Skin of body (tissue), 2 donors: Measurements from ENCODE around the gene SUMO3. TPM values are rescaled to one million over a fixed set of nuclear protein-coding genes. Genes with fewer than 3 reads are reported as not detected.

Source experiments
- DNase-seq: peaks from one replicate; lab custom pipeline; 2025; lab: John Stamatoyannopoulos, UW
- total RNA-seq: library from RNA; depleted of rRNA; stranded (reverse); fragments of >200 nt; gene quantifications from one replicate; pipeline ENCODE4 v1.2.3, GENCODE V29; 2014

Gene SUMO3
- total RNA-seq, 1 donor from 2014 or later: 33.1 TPM

DNA sequence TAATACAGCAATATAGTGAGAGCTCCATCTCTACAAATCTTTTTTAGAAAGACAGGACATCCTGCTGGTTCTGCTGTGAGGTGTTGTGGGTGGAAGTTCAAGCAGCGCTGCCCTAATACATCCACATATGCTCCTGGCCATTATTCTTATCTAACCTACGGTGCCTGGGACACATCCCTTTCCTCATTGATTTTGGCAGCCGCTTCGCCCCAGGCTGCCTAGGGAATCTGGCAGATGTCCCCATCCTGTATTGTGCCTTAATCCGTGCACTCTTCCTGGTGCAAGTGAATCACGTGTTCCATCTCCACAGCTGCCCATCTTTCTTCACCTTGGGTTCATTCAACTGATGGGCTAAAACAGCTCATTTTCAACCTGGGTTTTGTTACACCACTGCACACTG is 13.1 kb downstream of the SUMO3 start:
- no peak for DNase-seq

GRCh38 chr21:44803651-44804050 is 14.2 kb downstream of the SUMO3 start:
- no peak for DNase-seq

DNA sequence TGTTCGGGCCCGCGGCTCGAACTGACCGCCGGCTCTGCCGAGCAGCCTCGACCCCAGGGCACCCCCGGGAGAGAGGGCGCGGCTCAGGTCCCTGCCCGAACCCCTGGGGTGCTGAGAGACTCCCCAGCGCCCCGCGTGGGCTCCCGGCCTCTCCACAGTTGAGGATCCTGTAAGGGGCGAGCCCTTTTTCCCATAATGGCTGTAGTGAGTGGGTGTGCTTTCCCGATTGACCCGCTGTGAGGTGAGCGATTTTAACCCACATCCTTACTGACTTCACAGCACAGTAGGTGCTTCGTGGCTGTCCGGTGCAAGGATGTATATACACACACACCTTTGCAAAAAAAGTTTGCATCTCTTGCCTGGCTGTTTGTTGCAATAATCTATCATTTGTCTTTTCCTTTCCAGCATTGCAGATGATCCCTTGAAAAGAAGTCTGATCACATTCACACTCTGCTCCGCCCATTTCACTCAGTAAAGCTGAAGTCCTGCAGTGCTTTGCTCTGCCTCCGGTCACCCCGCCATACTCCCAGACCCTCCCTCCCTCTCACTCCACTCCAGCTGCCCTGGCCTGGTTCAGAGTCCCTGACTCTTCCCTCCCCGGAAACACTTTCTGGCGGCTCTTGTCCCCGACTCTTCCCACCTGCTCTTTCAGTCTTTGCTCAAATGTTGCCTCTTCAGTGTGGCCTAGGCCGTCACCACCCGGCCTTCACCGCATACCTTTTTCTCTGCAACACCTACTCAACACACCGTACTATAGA is 15.3 kb downstream of the SUMO3 start:
- no peak for DNase-seq

DNA sequence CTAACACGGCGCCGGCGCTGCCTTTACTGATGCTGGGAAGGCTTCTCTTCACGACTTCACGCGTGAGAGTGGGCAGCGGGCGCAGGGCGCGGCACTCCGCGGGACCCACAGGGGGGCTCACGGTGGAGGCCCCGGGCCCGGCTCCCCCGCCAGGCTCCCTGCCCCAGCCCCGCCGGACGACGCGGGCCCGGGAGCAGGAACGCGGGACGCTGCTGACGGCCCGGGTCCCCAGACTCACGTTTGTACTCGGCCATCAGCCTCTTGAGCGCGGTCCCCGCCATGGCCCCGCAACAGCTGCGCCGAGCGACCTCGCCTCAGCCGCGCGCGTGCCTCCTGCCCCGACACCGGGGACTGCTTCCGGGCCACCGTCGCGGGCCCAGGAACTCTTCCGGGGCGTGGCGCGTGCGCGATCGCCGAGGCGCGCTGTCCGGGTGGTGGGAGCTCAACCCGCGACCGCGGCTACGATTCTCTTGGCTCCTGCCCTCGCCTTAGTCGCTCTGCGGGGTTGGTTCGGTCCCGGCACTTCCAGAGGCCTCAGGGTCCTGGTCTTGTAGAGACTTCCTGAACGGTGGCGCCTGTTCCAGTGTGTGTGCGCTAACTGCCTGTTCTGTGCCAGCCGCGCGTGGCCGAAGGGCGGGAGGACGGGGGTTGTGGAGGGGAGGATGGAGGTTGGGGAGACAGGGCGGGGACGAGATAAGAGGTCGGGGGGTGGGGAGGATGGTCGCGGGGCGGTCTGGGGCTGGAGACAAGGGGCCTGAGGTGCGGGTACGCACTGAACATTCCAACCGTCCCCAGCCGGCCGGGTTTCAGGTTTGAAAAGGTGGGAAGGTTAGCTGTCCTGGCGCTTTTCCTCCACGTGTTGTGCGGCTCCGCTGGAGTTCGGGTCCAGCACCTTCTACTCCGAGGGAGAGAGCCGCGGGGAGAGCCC is 16.1 kb downstream of the SUMO3 start, which contains the start of gene UBE2G2:
Gene UBE2G2 (minus strand): TSS at position 353 of the 928 bp plus-strand sequence. CDS start 72 bp downstream, at position 281.
- peak; percentile 38 for DNase-seq

DNA sequence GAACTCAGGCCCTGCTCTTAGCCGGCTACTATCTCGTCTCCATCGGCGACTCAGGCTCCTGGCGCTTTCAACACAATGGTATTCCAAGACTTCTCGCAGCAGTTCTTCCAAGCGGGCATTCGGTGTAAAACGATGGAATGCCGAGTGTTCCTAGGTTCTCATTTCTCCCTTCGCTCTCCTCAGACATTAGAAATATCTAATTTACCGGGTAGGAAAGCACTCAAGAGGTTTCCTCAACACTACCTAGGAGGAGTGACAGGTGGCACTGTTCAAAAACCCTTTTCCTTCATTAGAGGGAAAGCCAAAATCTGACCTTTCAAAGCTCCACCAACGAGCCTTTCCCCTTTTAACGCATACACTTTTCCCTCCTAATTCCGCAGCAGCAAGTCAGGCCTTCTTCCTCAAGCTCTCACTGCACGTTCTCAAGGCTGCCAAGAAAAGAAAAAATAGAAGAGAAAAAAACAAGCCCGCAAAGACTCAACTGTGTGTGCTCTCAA is 16.8 kb downstream of the SUMO3 start:
- no peak for DNase-seq

GRCh38 chr21:44800103-44800502 is 17.8 kb downstream of the SUMO3 start:
- no peak for DNase-seq

GRCh38 chr21:44799646-44800045 is 18.2 kb downstream of the SUMO3 start:
- DNase-seq: no peak

- DNase-seq: no peak
Measured at GRCh38 chr21:44797775-44798174, 20.1 kb downstream of the SUMO3 start.

DNA sequence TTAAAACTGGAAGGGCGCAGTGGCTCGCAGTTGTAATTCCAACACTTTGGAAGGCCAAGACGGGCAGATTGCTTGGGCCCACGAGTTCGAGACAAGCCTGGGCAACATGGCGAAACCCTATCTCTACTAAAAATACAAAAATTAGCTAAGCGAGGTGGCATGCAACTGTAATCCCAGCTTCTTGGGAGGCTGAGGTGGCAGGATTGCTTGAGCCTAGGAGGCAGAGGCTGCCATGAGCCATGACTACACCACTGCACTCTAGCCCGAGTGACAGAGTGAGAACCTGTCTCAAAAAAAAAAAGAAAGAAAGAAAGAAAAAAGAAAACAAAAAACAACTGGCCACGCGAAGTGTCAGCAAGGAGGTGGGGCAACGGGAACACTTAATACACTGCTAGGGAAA is 22.5 kb downstream of the SUMO3 start:
- no peak for DNase-seq

GRCh38 chr21:44793592-44794374 is 24.1 kb downstream of the SUMO3 start:
- no peak for DNase-seq

DNA sequence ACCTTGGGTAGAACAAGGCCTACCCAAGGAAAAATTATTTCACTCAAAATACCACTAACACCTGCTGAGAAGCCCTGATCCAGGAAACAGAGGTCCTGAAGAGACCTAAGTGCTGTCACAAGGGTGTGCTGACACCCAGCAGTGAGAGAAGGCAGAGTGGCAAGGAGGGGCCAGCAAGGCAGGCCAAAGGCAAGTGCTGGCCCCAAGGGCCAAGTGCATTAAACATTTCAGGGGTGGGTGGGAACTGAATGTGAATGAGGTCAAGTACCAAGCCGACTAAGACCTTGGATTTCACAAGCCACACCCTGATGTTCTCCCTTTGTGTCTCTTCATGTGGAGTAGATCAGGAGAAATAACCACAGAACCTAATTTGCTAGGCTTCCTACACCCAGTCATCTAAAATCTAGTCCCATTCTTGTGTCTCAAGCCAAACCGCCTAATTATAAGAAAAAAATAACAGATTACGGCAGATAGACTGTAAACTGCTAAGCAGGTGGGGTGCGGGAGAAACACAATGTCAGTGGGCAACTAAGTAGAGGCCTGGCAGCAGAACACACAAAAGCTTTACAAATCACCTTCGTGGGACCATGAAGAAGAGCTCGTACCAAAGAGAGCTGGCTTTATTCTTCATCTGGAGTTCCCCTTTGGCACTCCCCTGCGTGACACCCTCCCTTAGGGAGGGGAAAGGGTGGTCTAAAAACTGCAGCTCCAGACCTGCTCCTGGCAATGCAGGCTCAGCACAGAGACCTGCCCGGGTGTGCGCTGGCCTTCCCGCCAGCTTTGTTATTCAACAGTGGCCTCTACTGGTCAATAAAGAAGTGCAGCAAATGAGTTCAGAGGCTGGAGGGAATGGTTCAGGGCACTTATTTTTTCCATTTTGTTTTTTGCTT is 24.9 kb downstream of the SUMO3 start:
- DNase-seq: peak; percentile 32

GRCh38 chr21:44791993-44792392 is 25.9 kb downstream of the SUMO3 start:
- DNase-seq: no peak

GRCh38 chr21:44791246-44791645 is 26.6 kb downstream of the SUMO3 start:
- DNase-seq: no peak

- DNase-seq: no peak
Measured at GRCh38 chr21:44790368-44790767, 27.5 kb downstream of the SUMO3 start.

GRCh38 chr21:44789880-44790279 is 28.0 kb downstream of the SUMO3 start:
- DNase-seq: no peak

DNA sequence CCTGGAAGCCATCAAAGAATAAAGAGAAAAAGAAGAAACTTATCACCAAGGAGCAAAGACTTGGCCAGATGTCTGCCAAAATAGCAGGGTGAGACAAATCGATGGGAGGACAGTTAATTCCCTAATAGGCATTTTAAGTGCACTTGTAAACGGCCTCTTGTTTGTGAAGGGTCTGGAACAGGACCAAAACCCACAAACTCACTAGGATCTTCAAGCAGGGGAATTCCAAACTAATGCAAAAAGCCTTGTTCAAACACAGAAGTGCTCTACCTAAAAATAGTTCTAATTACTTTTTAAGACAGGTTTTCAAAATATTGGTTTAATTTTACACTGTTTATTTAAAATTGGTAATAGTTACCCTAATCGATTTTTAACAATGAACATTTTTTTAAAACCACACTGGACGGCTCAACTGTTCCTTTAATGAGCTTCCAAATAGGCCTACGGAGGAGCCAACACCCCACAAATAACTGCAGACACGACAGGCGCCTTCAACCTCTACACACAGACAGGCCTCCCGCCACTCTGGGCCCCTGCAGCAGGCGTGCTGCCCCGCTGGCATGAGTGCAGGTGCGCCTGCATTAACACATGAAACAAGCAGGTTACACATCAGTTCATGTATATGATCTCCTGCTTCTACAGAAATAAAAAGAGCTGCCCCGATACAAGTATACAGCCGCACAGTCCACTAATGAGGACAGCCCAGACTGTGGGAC is 32.1 kb downstream of the SUMO3 start:
- DNase-seq: no peak

GRCh38 chr21:44784810-44785209 is 33.1 kb downstream of the SUMO3 start:
- no peak for DNase-seq

GRCh38 chr21:44783020-44783696 is 34.7 kb downstream of the SUMO3 start:
- no peak for DNase-seq
